Large intestine (tissue), 3 donors: Measurements from ENCODE around the gene AMIGO3. TPM values are rescaled to one million over a fixed set of nuclear protein-coding genes. Genes with fewer than 3 reads are reported as not detected.
"Not testable (repeated sequence)": the region's sequence is repeated elsewhere in the genome, so short reads cannot be mapped to it uniquely, and the experiment has no call there.

Experiments used
- DNase-seq, 2 donors: peaks; one replicate each; pipeline versions ENCODE4 v3.0.0 to v3.0.0-alpha.2; 2013
- H3K27ac ChIP-seq: one replicate; pipeline ENCODE4 v1.5.1; 2013; ENCODE audit warnings: low read length
- H3K27me3 ChIP-seq: 2 replicates; pipeline ENCODE4 v1.6.1; 2013; ENCODE audit warnings: low read length; ENCODE audit not compliant: control insufficient read depth, insufficient read depth
- H3K36me3 ChIP-seq: 2 replicates; pipeline ENCODE4 v1.6.1; 2013; ENCODE audit warnings: low read length; ENCODE audit not compliant: control insufficient read depth, insufficient read depth
- H3K4me1 ChIP-seq: one replicate; pipeline ENCODE4 v1.6.1; 2013; ENCODE audit warnings: low read length; ENCODE audit not compliant: control insufficient read depth, insufficient read depth
- H3K4me3 ChIP-seq: one replicate; pipeline ENCODE4 v1.5.1; 2013; ENCODE audit warnings: low read length
- H3K9me3 ChIP-seq: one replicate; pipeline ENCODE4 v1.6.1; 2013; ENCODE audit warnings: mild to moderate bottlenecking, low read depth, low read length, moderate library complexity; ENCODE audit not compliant: control insufficient read depth
- WGBS: methylation state at CpG from one replicate; pipeline ENCODE4 v1.1.5; 2013; ENCODE audit warnings: low lambda C conversion rate; ENCODE audit not compliant: insufficient coverage; 5-methylcytosine and 5-hydroxymethylcytosine counted together
- polyA plus RNA-seq: library from polyadenylated mRNA; unstranded; fragments of 120-200 nt; gene quantifications from one replicate; pipeline ENCODE4 v1.2.1, GENCODE V29; 2013

The AMIGO3 gene
- polyA plus RNA-seq, 1 donor = 1.3 TPM

GRCh38 chr3:49748874-49749273 lies 29.4 kb upstream of the AMIGO3 start:
- DNase-seq, H3K4me3 ChIP-seq, H3K27me3 ChIP-seq, H3K4me1 ChIP-seq, H3K27ac ChIP-seq, H3K9me3 ChIP-seq: not testable (repeated sequence)
- peaks cover 22% of the 10 kb centered on the region for H3K36me3 ChIP-seq
- WGBS = no CpG with 5 or more reads among the region's 5 CpGs

GRCh38 chr3:49747792-49748480 lies 28.5 kb upstream of the AMIGO3 start:
- Histone ChIP-seq H3K27me3 (no peaks in the 10 kb centered on the region), H3K36me3 (peaks cover 25% of the 10 kb centered on the region), H3K9me3 (no peaks in the 10 kb centered on the region), H3K4me1 (peaks cover 4% of the 10 kb centered on the region), H3K4me3 (no peak overlapping the region), H3K27ac (no peak overlapping the region)
- WGBS = no CpG with 5 or more reads among the region's 13 CpGs
- DNase-seq = no peak

GRCh38 chr3:49745986-49746385 lies 26.5 kb upstream of the AMIGO3 start:
- Histone ChIP-seq H3K4me3 (no peak overlapping the region), H3K36me3 (peaks cover 29% of the 10 kb centered on the region), H3K4me1 (peaks cover 3% of the 10 kb centered on the region), H3K27ac (no peak overlapping the region), H3K9me3 (no peaks in the 10 kb centered on the region), H3K27me3 (no peaks in the 10 kb centered on the region)
- no peak for DNase-seq
- WGBS = no CpG with 5 or more reads among the region's 2 CpGs

- no peaks in the 10 kb centered on the region for H3K27me3 ChIP-seq
- peaks cover 40% of the 10 kb centered on the region for H3K36me3 ChIP-seq
- no peak overlapping the region for H3K4me3 ChIP-seq
- H3K9me3 ChIP-seq = no peaks in the 10 kb centered on the region
- no peak overlapping the region for H3K27ac ChIP-seq
- H3K4me1 ChIP-seq = no peaks in the 10 kb centered on the region
- DNase-seq = no peak
These were observed 20.9 kb upstream of the AMIGO3 start for GRCh38 chr3:49740427-49740826.

GRCh38 chr3:49738067-49738713 lies 18.7 kb upstream of the AMIGO3 start:
- Histone ChIP-seq H3K4me1 (no peaks in the 10 kb centered on the region), H3K9me3 (no peaks in the 10 kb centered on the region), H3K4me3 (no peak overlapping the region), H3K27me3 (no peaks in the 10 kb centered on the region), H3K27ac (no peak overlapping the region), H3K36me3 (peaks cover 56% of the 10 kb centered on the region)
- no CpG with 5 or more reads among the region's 11 CpGs for WGBS
- no peak for DNase-seq

- H3K36me3 ChIP-seq = peaks cover 80% of the 10 kb centered on the region
- DNase-seq = no peak
- H3K4me1 ChIP-seq = no peaks in the 10 kb centered on the region
- no peak overlapping the region for H3K27ac ChIP-seq
- H3K4me3 ChIP-seq = no peak overlapping the region
- no peaks in the 10 kb centered on the region for H3K27me3 ChIP-seq
- H3K9me3 ChIP-seq = no peaks in the 10 kb centered on the region
- no CpG with 5 or more reads among the region's 6 CpGs for WGBS
These were observed 15.3 kb upstream of the AMIGO3 start for GRCh38 chr3:49734752-49735151.

GRCh38 chr3:49733551-49733950 lies 14.1 kb upstream of the AMIGO3 start:
- no peaks in the 10 kb centered on the region for H3K4me1 ChIP-seq
- DNase-seq = no peak
- H3K4me3 ChIP-seq = no peak overlapping the region
- H3K36me3 ChIP-seq = peaks cover 78% of the 10 kb centered on the region
- H3K27me3 ChIP-seq = no peaks in the 10 kb centered on the region
- H3K9me3 ChIP-seq = no peaks in the 10 kb centered on the region
- WGBS = no CpG with 5 or more reads among the region's 1 CpG
- H3K27ac ChIP-seq = no peak overlapping the region

GRCh38 chr3:49732597-49732996 lies 13.1 kb upstream of the AMIGO3 start:
- Histone ChIP-seq H3K9me3 (no peaks in the 10 kb centered on the region), H3K27ac (no peak overlapping the region), H3K4me3 (no peak overlapping the region), H3K36me3 (peaks cover 75% of the 10 kb centered on the region), H3K27me3 (no peaks in the 10 kb centered on the region), H3K4me1 (no peaks in the 10 kb centered on the region)
- peak in 1 of 2 donors; percentile 63 for DNase-seq
- WGBS = 100% methylated on average over 2 of the region's 11 CpGs

- H3K4me1 ChIP-seq = peaks cover under 1% of the 10 kb centered on the region
- DNase-seq = no peak
- WGBS = no CpG with 5 or more reads among the region's 4 CpGs
- no peaks in the 10 kb centered on the region for H3K9me3 ChIP-seq
- H3K4me3 ChIP-seq = no peak overlapping the region
- no peak overlapping the region for H3K27ac ChIP-seq
- no peaks in the 10 kb centered on the region for H3K27me3 ChIP-seq
- peaks cover 80% of the 10 kb centered on the region for H3K36me3 ChIP-seq
These were observed 10.6 kb upstream of the AMIGO3 start for GRCh38 chr3:49729966-49730609.

GRCh38 chr3:49727924-49728361 lies 8.5 kb upstream of the AMIGO3 start:
- H3K36me3 ChIP-seq = peaks cover 65% of the 10 kb centered on the region
- no CpG with 5 or more reads among the region's 15 CpGs for WGBS
- no peak overlapping the region for H3K4me3 ChIP-seq
- H3K4me1 ChIP-seq = peaks cover 12% of the 10 kb centered on the region
- no peak overlapping the region for H3K27ac ChIP-seq
- H3K27me3 ChIP-seq = no peaks in the 10 kb centered on the region
- DNase-seq = no peak
- H3K9me3 ChIP-seq = no peaks in the 10 kb centered on the region
